Uterus (tissue), 4 donors: ENCODE results near the gene TRUB2. TPM values are rescaled to one million over a fixed set of nuclear protein-coding genes. Genes with fewer than 3 reads are reported as not detected.
A peak's percentile ranks its signal among the peaks of the same experiment; 100 is the strongest.
"Not testable (repeated sequence)": the region's sequence is repeated elsewhere in the genome, so short reads cannot be mapped to it uniquely, and the experiment has no call there.

Experiments used
- DNase-seq, 2 donors: peaks; one replicate each; pipeline ENCODE4 v3.0.0-alpha.2; 2019 to 2020
- H3K27ac ChIP-seq, 2 donors: fragments of 200-600 bp; sonication (generic); 1 replicate in 1 of 2; 2 replicates in 1 of 2; pipeline ENCODE4 v1.5.1; 2016 to 2018
- H3K27me3 ChIP-seq, 2 donors: fragments of 200-600 bp; sonication (generic); one replicate each; pipeline ENCODE4 v1.5.1; 2018 to 2019; ENCODE audit warnings: control low read depth in 1 of 2
- H3K36me3 ChIP-seq, 2 donors: fragments of 200-600 bp; sonication (generic); one replicate each; pipeline ENCODE4 v1.5.1; 2019; ENCODE audit warnings: control low read depth in 1 of 2
- H3K4me1 ChIP-seq, 2 donors: fragments of 200-600 bp; sonication (generic); one replicate each; pipeline ENCODE4 v1.5.1; 2018 to 2019; ENCODE audit warnings: control low read depth in 1 of 2
- H3K4me3 ChIP-seq, 2 donors: fragments of 200-600 bp; sonication (generic); 1 replicate in 1 of 2; 2 replicates in 1 of 2; pipeline ENCODE4 v1.5.1; 2018 to 2019; ENCODE audit warnings: mild to moderate bottlenecking in 1 of 2
- H3K9me3 ChIP-seq, 2 donors: fragments of 200-600 bp; sonication (generic); one replicate each; pipeline ENCODE4 v1.5.1; 2019; ENCODE audit warnings: control low read depth in 1 of 2
- POLR2A ChIP-seq, 2 donors: fragments of 450-650 bp; IDR thresholded peaks; one replicate each; pipeline ENCODE4 v1.6.1; 2016; ENCODE audit warnings: antibody characterized with exemption in 2 of 2, mild to moderate bottlenecking in 1 of 2, moderate library complexity in 1 of 2
- intact Hi-C: fragments of 100-400 bp; cut with DNase I; formaldehyde crosslinking; loops from one replicate; pipeline ENCODE4 v1.15.1; 2023; ENCODE audit warnings: low total_unique reads
- total RNA-seq, 4 donors: library from RNA; depleted of rRNA in 3 of 4; stranded (reverse); fragments of >200 nt in 3 of 4; gene quantifications; one replicate each; pipeline versions ENCODE4 v1.1.0 to v1.2.4, GENCODE V29; 2014 to 2023
- TF ChIP-seq, protein P1 (sequence below), 4 experiments: fragments of 200-600 bp in 2 of 4; fragments of 450-650 bp in 2 of 4; sonication (generic) in 2 of 4; IDR thresholded peaks; one replicate each; pipeline ENCODE4 v1.5.1; 2016 to 2019; ENCODE audit warnings: antibody characterized with exemption in 4 of 4, mild to moderate bottlenecking in 2 of 4, moderate library complexity in 1 of 4
- donor health status: DM: yes; HTN: yes; CAD: no.

The TRUB2 gene
- total RNA-seq, 4 donors from 2014 or later: 0.29 to 14.0 (median 9.7) TPM

DNA sequence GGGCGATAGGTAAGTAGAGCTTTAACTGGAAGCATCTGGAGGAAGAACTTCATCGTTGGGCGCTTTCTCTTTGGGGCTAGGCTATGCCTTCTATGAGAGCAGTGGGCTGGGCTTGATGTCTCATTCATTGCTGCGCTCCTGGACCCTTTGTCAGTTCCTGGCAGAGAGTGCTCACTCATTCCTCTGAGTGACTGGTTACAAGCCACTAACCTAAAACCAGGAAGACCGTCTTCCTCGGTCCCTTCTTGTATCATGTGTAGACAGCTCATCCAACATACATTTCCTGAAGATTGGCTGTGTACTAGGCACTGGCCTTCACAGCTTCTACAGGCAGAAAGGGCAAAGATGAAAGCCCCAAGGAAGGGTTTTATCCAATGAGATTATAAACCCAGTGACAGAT is 39.7 kb downstream of the TRUB2 start:
- no peak for TF ChIP-seq POLR2A (IDR thresholded peaks at IDR 0.05)
- TF ChIP-seq, protein P1, sequence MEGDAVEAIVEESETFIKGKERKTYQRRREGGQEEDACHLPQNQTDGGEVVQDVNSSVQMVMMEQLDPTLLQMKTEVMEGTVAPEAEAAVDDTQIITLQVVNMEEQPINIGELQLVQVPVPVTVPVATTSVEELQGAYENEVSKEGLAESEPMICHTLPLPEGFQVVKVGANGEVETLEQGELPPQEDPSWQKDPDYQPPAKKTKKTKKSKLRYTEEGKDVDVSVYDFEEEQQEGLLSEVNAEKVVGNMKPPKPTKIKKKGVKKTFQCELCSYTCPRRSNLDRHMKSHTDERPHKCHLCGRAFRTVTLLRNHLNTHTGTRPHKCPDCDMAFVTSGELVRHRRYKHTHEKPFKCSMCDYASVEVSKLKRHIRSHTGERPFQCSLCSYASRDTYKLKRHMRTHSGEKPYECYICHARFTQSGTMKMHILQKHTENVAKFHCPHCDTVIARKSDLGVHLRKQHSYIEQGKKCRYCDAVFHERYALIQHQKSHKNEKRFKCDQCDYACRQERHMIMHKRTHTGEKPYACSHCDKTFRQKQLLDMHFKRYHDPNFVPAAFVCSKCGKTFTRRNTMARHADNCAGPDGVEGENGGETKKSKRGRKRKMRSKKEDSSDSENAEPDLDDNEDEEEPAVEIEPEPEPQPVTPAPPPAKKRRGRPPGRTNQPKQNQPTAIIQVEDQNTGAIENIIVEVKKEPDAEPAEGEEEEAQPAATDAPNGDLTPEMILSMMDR (IDR thresholded peaks at IDR 0.05): no peak
- no peaks in the 10 kb centered on the region for H3K9me3 ChIP-seq
- H3K36me3 ChIP-seq: no peaks in the 10 kb centered on the region
- intact Hi-C loops: no loop called here
- no peak overlapping the region for H3K27ac ChIP-seq
- H3K4me3 ChIP-seq: no peak overlapping the region
- DNase-seq: no peak
- no peaks in the 10 kb centered on the region for H3K4me1 ChIP-seq
- H3K27me3 ChIP-seq: no peaks in the 10 kb centered on the region

DNA sequence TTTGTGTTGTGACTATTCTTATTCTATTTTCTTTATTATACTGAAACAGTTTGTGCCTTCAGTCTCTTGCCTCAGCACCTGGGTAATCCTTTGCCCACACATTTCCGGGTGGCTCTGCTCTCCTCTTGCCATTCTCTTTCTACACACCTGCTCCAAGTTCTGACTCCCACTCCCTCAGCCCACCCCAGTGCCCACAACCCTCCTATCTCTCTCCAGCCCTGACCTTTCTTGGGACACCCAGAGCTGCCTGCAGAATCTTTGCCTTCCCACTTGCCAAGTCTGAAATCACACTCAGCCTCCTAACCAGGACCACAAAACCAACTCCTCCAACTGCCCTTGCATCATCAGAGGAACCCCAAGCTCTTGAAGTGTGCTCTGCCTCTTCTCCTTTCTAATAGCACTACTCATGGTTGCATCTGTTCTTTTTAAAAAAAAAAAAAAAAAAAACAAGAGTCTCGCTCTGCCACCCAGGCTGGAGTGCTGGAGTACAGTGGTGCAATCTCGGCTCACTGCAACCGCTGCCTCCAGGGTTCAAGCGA is 42.1 kb downstream of the TRUB2 start:
- H3K36me3 ChIP-seq: no peaks in the 10 kb centered on the region
- intact Hi-C loops: no loop called here
- H3K4me1 ChIP-seq: peaks cover 0 to 5% of the 10 kb centered on the region in 2 donors
- H3K27ac ChIP-seq: no peak overlapping the region
- DNase-seq: no peak
- H3K4me3 ChIP-seq: no peak overlapping the region
- no peaks in the 10 kb centered on the region for H3K27me3 ChIP-seq
- no peaks in the 10 kb centered on the region for H3K9me3 ChIP-seq
- TF ChIP-seq POLR2A (IDR thresholded peaks at IDR 0.05): no peak

DNA sequence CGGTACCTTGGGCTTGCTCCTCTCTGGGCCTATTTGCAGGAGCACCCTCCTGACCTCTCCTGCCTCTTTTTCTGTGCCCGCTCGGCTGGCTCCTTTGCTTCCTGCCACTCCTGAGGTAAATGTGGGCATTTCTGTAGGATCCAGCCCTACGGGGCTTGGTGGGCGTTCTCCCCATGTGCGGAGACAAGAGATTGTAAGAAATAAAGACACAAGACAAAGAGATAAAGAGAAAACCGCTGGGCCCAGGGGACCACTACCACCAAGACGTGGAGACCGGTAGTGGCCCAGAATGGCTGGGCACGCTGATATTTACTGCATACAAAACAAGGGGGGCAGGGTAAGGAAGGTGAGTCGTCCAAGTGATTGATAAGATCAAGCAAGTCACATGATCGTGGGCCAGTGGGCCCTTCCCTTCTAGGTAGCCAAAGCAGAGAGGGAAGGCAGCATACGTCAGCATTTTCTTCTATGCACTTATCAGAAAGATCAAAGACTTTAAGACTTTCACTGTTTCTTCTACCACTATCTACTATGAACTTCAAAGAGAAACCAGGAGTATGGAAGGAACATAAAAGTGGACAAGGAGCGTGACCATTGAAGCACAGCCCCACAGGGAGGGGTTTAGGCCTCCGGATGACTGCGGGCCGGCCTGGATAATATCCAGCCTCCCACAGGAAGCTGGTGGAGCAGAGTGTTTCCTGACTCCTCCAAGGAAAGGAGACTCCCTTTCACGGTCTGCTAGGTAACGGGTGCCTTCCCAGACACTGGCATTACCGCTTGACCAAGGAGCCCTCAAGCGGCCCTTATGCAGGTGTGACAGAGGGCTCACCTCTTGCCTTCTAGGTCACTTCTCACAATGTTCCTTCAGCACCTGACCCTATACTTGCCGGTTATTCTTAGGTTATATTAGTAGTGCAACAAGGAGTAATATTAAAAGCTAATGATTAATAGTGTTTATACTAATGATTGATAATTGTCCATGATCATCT is 42.9 kb downstream of the TRUB2 start:
- peak overlapping the region; percentile 29 to 33 for H3K27ac ChIP-seq
- intact Hi-C loops, H3K9me3 ChIP-seq, H3K27me3 ChIP-seq, H3K4me1 ChIP-seq, H3K36me3 ChIP-seq, H3K4me3 ChIP-seq: not testable (repeated sequence)
- peak; percentile 30 to 55 for DNase-seq

DNA sequence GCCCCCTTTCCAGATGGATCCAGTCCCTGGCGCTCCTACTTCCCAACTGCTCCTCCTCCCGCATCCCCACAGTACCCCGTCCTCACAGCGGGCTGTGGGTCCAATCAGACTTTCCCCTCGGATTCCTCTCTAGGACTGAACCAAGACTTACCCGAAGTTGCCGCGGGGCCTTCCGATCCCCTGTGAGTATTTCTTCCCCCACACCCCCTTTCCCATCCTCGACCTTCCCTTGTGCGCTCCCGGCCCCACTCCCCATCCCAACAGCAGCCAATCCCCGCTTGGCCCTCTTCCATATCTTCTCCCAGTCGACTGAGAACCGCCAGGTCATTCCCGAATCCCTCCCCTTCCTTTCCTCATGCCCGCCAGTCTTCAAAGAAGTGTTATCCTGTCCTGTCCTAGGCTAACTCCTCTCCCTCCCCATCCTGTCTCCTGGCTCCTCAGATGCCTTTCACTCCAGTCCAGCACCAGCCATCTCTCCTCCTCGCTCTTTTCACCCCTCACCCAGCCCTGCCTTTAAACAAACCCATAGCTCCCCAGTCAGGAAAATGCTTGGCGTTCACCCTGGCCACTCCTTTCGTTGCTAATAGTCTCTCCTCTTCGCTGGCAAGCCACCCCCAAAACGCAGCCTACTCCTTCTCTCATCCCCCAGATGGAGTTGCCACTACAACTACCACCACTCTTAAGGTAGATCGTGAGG is 45.5 kb downstream of the TRUB2 start:
- Histone ChIP-seq H3K36me3 (no peaks in the 10 kb centered on the region), H3K27ac (peak overlapping the region; percentile 88 to 94), H3K4me3 (peak overlapping the region; percentile 48 to 93), H3K27me3 (no peaks in the 10 kb centered on the region), H3K9me3 (no peaks in the 10 kb centered on the region), H3K4me1 (peaks cover 0 to 5% of the 10 kb centered on the region in 2 donors)
- peak; percentile 55 to 58 for DNase-seq
- intact Hi-C loops: no loop called here
- TF ChIP-seq POLR2A (IDR thresholded peaks at IDR 0.05): no peak
- TF ChIP-seq, protein P1 (IDR thresholded peaks at IDR 0.05): no peak

DNA sequence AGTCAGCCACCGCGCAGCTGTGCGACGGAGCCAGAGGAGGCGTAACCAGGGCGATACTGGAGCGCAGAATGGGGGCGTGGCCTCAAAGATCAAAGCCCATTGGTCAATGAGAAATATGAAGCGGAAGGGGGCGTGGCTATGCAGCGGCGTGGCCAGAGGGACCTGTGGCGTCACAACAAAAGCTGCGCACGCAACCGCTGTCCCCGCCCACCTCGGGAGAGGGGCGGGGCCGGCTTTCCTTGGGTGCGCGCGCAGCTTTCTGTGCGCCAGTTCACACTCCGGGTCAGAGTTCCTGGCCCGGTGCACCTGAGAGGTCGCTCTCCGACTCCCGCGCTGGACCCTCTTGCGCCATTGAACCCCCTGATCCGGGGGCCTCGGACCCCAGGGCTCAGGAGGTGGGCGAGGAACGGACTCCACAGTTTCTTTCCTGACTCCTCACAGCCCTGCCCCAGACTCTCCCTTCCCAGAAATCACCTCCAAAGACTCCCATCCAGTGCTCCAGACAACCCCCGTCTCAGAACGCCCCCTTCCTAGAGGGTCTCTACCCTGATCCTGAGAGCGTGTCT is 46.2 kb downstream of the TRUB2 start, which contains the start of gene SWI5:
SWI5 (plus strand) TSS at position 269 of the 566 bp plus-strand sequence.
- DNase-seq: peak; percentile 100
- peak within 1 kb of the TSS; percentile 89 to 94 for H3K27ac ChIP-seq
- intact Hi-C loops: no loop called here
- TF ChIP-seq, protein P1 (IDR thresholded peaks at IDR 0.05): peak in 1 of 4 experiments; percentile 22
- TF ChIP-seq POLR2A (IDR thresholded peaks at IDR 0.05): peak; percentile 87 to 93
- H3K4me3 ChIP-seq: peak within 1 kb of the TSS; percentile 81 to 93
- peaks cover 0 to 5% of the 10 kb centered on the region in 2 donors for H3K4me1 ChIP-seq
- H3K9me3 ChIP-seq: no peaks in the 10 kb centered on the region
- no peaks in the 10 kb centered on the region for H3K27me3 ChIP-seq
- no peaks in the 10 kb centered on the region for H3K36me3 ChIP-seq
